DMS 273 (cell line): ENCODE results near the gene TIMP1.
A peak's percentile ranks its signal among the peaks of the same experiment; 100 is the strongest.

Experiments used
- DNase-seq: peaks from one replicate; lab custom pipeline; 2025; ENCODE audit not compliant: unreplicated experiment; lab: John Stamatoyannopoulos, UW

Gene TIMP1

GRCh38 chrX:47581731-47582647 is at the start of gene TIMP1:
Gene TIMP1, plus strand, starts transcription at chrX:47582436. Its CDS starts 980 bp downstream, at chrX:47583416.
- DNase-seq: peak; percentile 95

- peak; percentile 14 for DNase-seq
Observed at GRCh38 chrX:47539860-47540259, 42.4 kb upstream of the TIMP1 start.

- DNase-seq: peak; percentile 93
Observed at GRCh38 chrX:47540754-47541538, 41.3 kb upstream of the TIMP1 start.

- no peak for DNase-seq
Observed at GRCh38 chrX:47543496-47543895, 38.7 kb upstream of the TIMP1 start.

GRCh38 chrX:47556045-47556623 is 26.1 kb upstream of the TIMP1 start:
- peak; percentile 23 for DNase-seq

GRCh38 chrX:47558436-47558835 is 23.8 kb upstream of the TIMP1 start:
- no peak for DNase-seq

- DNase-seq: no peak
Observed at GRCh38 chrX:47560179-47560933, 21.9 kb upstream of the TIMP1 start.

- DNase-seq: peak; percentile 99
Observed at GRCh38 chrX:47560934-47561658, 21.1 kb upstream of the TIMP1 start, which contains the start of gene ARAF. Gene ARAF, plus strand, starts transcription at chrX:47561205. Its CDS starts 1,763 bp downstream, at chrX:47562968.

GRCh38 chrX:47561659-47562151 is 20.5 kb upstream of the TIMP1 start:
- no peak for DNase-seq

- DNase-seq: peak; percentile 39
Observed at GRCh38 chrX:47562615-47563243, 19.5 kb upstream of the TIMP1 start.

- DNase-seq: no peak
Observed at GRCh38 chrX:47563801-47564315, 18.4 kb upstream of the TIMP1 start.

GRCh38 chrX:47564438-47565085 is 17.7 kb upstream of the TIMP1 start:
- no peak for DNase-seq

GRCh38 chrX:47566841-47567240 is 15.4 kb upstream of the TIMP1 start:
- DNase-seq: no peak

- peak; percentile 68 for DNase-seq
Observed at GRCh38 chrX:47568656-47569295, 13.5 kb upstream of the TIMP1 start.

GRCh38 chrX:47570794-47571193 is 11.4 kb upstream of the TIMP1 start:
- DNase-seq: no peak

GRCh38 chrX:47571215-47571614 is 11.0 kb upstream of the TIMP1 start:
- DNase-seq: no peak

GRCh38 chrX:47571896-47572295 is 10.3 kb upstream of the TIMP1 start:
- DNase-seq: no peak

GRCh38 chrX:47572773-47573340 is 9.4 kb upstream of the TIMP1 start:
- DNase-seq: no peak
